T-helper 2 cell treated with Interferon-gamma antibody and Interleukin-4, amounts not matched to agents 100 ng/mL and 5 ng/mL, for 36 hours (primary cell): ENCODE results near the gene ZDHHC18. TPM values are rescaled to one million over a fixed set of nuclear protein-coding genes. Genes with fewer than 3 reads are reported as not detected.
"Not testable (repeated sequence)": the region's sequence is repeated elsewhere in the genome, so short reads cannot be mapped to it uniquely, and the experiment has no call there.

Source experiments
- intact Hi-C: fragments of 100-400 bp; cut with micrococcal nuclease; formaldehyde crosslinking; loops from one replicate; pipeline ENCODE4 v1.15.1; 2023
- total RNA-seq: library from RNA; stranded (reverse); gene quantifications from 2 replicates; pipeline ENCODE4 v1.2.3, GENCODE V29; 2022

The ZDHHC18 gene
- total RNA-seq, 1 donor from 2014 or later = 52.5 TPM

DNA sequence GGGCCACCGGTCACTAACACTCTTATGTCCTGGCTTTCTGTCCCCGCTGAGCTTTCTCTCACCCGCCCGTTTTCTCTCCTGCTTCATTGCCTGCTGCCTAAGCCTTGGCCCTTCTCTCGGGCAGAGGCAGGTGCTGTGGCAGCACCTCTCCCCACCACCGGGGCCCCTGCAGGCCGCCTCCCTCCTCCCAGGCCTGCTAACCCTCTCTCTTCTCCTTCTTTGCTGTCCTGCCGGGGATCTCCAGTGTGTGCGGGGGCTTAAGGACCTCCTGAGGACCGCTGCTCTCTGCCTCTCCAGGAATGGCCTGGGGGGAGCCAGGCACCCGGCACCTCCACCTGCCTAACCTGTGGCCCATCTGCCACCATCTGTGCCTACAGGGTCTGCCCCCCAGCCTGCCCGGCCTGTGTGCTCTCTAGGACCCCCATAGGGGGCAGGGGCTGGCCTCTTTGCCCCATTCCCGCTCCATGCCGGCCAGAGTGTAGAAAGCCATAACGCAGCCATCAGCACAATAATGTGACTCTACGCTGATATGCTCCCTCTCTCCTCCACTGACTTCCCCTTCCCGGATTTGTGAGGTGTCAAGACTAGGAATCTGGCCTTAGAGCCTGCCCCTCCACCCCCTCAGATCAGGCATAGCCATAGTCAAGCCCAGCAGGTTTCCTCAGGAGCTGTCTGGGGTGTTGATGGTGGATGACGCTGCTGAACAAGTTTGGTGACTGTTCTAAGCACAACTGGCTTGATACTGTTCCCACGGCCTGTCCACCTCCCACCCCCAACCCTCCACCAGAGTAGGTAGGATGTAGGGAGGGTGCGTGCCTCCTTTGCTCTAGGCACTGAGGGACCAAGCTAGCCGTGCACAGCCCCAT lies 30.3 kb downstream of the ZDHHC18 start:
- intact Hi-C loops = no loop called here

DNA sequence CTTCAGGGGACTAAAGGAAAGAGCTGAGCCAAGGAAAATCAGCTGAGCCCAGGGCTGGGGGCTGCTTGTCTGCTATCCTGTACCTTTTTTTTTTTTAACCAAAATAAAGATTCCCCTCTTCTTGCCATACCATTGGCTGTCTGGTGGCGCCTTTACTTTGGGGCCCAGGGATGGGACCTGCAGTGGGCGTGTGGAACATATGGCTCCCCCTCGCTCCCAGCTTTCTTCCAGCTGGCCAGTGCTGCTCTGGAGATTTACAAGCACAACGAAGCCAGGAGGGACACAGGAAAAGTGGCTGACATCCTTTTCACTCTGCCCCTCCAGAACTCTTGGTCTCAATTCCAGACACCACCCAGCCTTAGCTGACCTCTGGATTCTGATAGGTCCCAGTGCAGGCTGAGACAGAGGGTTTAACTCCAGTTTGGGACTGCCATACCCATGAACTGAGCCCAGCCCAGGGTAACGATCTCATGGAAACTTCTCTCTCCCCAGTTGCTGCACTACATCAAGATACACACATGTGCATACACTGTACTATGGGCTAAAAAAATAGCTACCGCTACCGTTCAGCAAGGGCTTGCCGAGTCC lies 31.1 kb downstream of the ZDHHC18 start:
- intact Hi-C loops = no loop called here

DNA sequence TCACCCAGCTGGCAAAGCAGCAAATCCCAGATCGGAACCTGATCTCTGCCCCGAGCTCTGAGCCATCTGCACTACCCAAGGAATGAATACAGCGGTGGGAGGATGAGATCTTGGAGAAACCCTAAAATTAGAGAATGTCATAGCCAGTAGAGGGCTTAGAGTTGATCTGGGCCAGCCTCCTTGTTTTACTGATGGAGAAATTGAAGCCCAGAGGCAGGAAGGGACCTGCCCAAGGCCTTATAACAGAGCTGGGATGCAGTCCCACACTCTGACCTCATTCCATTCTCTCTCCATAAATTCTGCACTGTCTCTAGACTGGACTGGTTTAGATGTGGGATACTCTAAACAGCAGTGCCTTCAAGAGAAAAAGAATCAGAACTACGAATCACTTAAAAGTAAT lies 31.7 kb downstream of the ZDHHC18 start:
- intact Hi-C loops = no loop called here

DNA sequence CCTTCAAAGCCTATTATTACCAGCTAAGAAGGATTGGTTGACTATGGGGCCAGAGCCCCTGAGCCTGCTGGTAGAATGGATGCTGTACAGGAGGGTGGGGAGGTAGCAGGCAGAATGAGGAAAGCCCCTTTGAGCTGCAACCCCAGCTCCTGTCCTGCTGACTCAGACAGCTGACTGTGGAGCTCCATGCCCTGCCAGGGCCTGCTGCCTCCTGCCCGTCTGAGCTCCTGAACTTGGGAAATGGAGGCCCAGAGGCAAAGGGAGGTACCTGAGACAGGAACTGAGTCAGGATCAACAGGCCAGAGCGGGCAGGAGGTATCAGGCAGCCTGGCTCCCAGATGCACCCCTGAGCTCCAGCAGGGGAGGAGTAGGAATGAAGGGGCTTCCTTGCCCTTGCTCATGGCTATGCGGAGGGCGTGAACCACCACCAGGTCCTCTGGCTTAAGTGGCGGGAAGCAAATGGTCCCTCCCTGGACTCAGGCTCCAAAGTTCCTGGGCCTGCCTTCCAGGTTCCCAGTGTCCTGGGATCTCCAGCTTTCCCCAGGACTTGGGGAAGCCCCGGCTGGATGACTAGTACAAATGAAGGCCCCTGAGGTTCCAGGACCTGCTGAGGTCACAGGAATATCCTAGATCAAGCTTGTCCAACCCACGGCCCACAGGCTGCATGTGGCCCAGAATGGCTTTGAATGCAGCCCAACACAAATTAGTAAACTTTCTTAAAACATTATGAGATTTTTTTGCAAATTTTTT lies 32.6 kb downstream of the ZDHHC18 start:
- intact Hi-C loops = no loop called here

DNA sequence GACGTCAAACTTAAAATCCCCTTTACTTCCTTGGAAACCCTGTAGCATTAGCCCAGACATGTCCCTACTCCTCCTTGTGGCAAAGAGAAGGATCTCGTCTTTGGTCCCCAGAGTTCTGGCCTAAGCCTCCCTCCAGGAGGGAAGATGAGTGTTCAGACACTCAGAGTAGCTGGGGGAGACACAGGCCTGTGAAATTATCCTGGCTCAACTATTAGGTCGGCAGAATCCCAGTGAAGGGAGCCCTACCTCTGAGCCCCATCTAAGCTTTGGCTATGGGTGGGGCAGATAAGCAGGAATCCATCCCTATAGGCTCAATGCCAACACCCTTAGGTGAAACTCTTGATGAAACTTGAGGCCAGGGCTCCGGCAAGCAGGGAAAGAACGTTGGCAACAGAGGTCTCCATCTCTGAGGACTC lies 34.8 kb downstream of the ZDHHC18 start:
- intact Hi-C loops = no loop called here

DNA sequence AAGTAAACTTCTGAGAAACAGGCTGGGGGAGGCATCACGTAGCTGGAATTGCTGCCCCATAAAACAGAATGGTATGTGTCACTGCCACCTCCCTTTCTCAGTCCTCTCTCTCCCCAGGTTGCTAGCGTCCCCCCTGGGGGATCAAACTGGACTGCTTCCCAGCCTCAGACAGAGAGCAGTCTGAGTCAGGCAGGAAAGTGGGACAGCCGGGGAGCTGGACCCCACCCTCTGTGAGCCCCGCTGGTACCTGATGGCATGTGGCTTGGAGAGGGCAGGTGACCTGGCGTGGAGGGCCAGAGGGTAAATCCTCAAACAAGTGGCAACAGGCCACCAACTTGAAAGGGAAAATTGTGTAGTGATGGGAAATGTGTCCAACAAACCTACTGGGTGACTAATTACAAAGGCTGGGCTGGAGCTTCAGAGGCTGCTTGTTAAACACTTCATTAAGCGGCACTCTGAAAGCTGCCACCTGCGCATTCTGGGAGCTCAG lies 35.4 kb downstream of the ZDHHC18 start:
- intact Hi-C loops = no loop called here

DNA sequence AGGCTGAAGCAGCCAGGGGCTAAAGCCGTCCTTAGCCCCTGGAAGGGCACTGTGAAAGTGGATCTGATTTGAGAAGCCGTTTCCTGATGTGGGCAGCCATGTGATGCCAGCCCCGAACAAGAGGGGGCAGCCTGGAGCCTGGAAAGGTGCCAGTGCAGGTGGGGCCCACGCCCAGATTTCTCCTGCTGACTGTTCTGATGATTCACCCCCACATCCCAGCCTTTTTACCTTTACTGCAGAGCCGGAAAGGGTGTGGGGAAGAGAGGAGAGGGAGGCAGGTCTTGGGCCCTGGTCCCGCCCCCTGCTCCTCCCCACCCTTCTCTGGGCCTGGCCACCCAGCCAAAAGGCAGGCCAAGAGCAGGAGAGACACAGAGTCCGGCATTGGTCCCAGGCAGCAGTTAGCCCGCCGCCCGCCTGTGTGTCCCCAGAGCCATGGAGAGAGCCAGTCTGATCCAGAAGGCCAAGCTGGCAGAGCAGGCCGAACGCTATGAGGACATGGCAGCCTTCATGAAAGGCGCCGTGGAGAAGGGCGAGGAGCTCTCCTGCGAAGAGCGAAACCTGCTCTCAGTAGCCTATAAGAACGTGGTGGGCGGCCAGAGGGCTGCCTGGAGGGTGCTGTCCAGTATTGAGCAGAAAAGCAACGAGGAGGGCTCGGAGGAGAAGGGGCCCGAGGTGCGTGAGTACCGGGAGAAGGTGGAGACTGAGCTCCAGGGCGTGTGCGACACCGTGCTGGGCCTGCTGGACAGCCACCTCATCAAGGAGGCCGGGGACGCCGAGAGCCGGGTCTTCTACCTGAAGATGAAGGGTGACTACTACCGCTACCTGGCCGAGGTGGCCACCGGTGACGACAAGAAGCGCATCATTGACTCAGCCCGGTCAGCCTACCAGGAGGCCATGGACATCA lies 36.5 kb downstream of the ZDHHC18 start, which contains the start of gene SFN:
Gene SFN (plus strand): TSS at position 369 of the 904 bp plus-strand sequence. CDS start 64 bp downstream, at position 433.
- intact Hi-C loops = no loop called here

DNA sequence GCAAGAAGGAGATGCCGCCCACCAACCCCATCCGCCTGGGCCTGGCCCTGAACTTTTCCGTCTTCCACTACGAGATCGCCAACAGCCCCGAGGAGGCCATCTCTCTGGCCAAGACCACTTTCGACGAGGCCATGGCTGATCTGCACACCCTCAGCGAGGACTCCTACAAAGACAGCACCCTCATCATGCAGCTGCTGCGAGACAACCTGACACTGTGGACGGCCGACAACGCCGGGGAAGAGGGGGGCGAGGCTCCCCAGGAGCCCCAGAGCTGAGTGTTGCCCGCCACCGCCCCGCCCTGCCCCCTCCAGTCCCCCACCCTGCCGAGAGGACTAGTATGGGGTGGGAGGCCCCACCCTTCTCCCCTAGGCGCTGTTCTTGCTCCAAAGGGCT lies 37.2 kb downstream of the ZDHHC18 start:
- intact Hi-C loops = loop anchor here (1.0 to 2.0 kb wide), 3 partner anchors 37 to 119 kb away; partner anchors contain the start of gene GPATCH3

DNA sequence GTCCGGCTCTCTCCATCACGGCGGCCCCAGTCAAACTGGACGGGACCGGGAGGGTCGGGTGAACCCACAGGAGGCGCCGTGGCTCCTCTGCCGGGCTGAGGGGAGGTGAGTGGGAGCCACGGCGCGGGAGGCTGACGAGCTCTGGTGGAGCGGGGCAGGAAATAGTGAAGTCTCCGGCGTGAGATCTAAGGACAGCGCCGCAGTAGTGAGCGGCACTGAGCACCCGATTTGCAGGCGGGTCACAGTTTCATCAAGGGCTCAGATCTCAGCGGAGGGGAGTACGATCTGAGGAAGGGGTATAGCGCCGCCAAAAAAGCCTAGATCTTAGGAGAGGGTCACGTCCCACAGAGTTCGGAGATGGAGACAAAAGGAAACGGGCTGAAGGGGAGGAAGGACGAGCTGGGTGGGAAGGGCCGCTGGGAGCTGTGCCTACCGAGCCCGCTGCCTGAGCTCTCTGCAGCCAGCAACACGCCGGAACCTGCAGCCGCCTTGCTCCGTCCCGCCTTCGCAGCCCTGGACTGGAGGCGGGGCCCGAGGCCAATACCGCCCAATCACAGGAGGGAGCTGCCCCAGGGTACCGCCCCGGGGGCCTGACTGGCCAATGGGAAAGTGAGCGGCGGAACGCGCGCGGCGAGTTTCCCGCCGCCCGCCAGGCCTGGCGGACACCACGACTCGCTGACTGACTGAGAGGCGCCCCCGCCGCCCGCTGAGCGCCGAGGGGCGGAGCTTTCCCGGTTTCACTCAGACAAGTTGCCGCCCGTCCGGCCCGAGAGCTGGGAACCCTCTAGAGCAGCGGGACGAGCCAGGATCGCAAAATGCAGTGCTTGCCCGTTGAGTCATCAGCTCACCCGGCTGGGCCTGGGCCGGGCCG lies 38.4 kb downstream of the ZDHHC18 start:
- intact Hi-C loops = loop anchor here (1.0 to 5.0 kb wide), 6 partner anchors 32 to 393 kb away; partner anchors contain the start of genes GPATCH3, HMGN2 and NUDC

DNA sequence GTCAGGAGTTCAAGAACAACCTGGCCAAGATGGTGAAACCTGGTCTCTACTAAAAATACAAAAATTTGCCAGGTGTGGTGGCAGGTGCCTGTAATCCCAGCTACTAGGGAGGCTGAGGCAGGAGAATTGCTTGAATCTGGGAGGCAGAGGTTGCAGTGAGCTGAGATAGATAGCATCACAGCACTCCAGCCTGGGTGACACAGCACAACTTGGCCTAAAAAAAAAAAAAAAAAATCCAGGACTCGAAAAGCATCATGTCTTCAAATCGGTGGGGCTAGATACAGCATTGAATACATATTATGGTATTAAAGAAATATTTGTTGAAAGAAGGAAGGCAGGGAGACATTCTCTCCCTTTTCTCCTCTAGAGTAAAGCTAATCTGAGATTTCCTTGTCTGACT lies 46.6 kb downstream of the ZDHHC18 start:
- intact Hi-C loops = not testable (repeated sequence)

DNA sequence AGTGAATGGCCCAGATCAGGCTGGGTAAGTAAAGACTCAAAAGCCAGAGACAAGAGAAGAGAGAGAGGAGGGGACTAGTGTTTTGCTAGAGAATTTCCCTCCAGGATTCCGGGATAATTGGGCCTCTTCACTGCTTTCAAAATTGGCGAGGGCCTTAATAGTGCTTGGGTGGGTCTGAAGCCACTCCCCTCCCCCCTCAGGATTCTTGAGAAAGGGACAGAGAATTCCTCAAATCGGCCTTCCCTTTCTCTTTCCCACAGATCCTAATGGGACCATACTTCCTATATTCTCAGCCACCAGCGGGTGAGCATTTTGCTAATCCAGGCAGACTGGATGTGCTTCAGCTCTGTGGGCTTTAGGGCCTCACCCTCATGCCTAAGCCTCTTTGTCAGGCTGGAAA lies 48.4 kb downstream of the ZDHHC18 start:
- intact Hi-C loops = loop anchor here (5.0 kb wide), 1 partner anchor 63 kb away; no protein-coding TSS in a partner anchor

DNA sequence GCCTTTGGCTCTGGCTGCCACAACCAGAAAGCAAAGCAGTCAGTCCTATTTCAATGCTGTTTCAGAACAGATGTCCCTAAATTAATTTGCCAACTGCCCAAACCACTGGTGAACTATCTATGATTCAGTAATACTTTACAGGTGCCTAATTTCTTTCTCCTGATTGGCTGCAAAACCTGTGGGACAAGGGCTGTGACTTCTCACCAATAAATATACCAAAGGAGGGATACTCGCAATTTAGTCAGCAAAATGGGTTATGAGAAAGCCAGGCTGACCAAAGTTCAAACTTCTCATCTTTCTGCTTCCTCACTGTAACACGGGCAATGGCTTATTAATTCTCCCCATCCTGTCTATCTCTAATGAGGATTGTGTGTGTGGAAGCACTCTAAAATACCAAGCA lies 50.8 kb downstream of the ZDHHC18 start:
- intact Hi-C loops = loop anchor here (5.0 kb wide), 1 partner anchor 65 kb away; no protein-coding TSS in a partner anchor

DNA sequence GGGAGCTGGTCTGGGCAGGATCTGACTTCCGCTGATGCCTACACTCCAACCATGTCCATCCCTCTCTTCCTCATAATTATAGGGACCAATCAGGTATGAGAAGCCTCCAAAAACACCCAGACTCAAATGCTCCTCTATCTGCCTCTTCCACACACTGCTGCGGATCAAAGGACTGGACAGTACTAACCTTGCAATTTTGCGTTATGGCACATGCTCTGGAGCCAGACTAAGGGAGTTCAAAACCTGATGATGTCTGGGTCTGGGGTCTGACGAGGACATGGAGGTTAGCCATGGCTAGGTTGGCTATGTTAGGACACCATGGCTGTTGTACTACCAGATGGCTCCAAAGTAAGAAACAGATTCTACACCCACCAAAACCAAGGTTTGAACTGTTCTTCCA lies 53.3 kb downstream of the ZDHHC18 start:
- intact Hi-C loops = loop anchor here (5.0 kb wide), 1 partner anchor 67 kb away; no protein-coding TSS in a partner anchor

DNA sequence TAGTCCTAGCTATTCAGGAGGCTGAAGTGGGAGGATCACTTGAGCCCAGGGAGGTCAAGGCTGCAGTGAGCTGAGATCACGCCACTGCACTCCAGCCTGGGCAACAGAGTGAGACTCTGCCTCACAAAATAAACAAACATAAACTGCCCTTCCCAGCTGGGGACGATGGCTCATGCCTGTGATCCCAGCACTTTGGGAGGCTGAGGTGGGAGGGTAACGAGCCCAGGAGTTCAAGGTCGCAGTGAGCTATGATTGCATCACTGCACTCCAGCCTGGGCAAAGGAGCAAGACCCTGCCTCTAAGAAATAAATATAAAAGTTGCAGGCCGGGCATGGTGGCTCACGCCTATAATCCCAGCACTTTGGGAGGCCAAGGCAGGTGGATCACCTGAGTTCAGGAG lies 55.1 kb downstream of the ZDHHC18 start:
- intact Hi-C loops = not testable (repeated sequence)

DNA sequence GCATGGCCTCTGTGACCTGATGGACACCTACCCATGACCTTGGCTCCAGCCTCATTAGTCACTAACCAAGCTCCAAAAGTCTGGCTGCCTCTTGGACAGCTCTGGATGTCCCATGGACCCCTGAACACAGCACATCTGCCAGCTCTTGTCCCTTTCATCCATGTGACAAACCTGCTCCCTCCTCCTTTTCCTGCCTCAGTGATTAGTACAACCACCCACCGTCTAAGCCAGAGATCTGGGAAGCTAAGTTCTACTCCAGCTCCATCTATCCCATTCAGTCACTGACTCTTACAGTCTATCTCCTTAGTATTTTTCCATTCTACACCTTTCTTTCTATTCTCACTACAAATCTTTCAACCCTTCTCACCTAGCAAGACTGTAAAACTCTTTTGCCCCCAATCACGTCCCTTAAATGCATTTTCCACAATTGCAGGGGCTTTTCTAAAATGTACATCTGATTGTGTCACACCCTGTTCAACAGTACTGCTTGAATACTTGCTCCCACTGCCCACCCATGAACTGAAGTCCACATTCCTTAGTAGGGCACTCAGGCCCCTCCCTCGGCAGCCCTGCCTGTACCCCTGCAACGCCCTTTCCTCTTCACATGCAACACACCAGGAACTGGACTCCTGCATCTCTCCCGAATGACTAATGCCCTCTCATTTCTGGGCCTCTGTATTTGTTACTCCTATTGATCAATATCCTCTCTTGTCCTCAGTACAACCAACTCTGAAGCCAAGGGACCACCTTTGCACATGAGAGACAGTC lies 56.4 kb downstream of the ZDHHC18 start:
- intact Hi-C loops = no loop called here

DNA sequence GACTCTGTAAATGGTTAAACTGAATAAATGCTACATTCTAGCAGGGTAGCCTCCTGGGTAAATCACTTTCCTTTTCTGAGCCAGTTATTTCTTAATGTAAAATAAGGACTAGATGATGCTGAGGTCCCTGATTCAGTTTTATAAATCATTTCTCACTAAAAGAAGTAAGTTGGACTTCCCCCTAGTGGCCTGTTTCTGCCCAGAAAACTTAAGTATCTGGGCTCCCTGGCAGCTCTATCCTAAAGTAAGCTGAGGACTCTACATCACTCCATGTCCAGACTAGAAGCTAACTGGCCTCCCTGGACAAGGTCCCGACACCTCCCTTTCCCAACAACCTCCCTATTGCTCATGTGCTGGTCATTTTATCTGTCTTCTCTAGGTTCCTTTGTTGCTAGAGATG lies 60.6 kb downstream of the ZDHHC18 start:
- intact Hi-C loops = no loop called here

DNA sequence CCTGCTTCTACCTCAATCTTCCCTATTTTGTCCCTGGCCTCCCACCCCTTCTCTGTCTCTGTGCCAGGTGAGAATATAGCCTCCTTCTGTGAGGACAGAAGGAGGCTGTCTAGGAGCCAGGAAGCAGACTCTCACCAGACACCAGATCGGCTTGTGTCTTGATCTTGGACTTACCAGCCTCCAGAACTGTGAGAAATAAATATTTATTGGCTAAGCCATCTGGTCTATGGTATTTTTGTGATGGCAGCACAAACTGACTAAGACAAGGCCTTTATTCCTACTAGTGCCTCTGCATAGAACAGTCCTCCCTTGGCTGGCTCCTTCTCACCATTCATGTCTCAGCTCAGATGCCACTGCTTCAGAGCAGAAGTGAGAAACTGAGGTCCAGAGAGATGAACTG lies 61.7 kb downstream of the ZDHHC18 start:
- intact Hi-C loops = no loop called here

DNA sequence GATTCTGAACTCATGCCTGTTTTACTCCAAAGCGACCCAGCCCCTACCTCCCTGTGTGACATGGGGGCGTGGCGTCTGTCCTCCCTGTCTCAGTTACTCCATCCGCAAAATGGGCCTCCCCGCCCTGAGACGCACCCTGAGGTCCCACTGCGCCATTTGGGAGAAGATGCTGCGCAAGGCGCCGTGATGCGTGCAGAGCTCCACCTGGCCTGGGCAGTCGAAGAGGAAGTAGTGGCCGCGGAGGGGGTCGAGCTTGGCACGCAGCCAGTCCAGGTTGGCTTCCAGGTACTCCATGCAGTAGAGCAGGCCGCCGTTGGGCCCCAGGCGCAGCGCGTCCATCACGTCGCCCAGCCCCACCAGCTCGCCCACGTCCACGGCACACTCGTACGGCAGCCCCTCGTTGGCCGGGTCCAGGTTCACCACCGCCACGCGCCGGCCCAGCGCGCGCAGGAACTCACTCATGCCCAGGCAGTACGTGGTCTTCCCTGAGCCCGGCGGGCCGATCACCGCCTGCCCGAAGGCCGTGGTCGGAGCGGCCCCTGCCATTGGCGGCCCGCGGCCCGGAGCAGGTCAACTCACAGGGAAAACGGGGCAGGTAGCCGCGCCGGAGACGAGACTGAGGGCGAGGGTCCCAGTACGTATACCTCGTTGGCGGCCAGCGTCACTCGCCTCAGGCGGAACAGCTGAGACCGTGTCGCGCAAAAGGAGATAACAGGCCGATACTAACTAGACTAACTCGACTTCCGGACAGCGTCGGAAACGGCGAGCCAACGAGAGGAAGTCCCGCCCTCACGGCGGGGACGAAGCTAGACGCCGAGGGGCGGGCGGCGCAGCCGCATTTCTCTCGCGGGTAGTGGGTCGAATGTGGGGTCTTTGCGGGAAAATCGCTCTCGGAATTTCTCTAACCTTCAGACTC lies 63.3 kb downstream of the ZDHHC18 start, which contains the start of gene GPN2:
Gene GPN2 (minus strand): TSS at position 733 of the 916 bp plus-strand sequence. CDS start 187 bp downstream, at position 546.
- intact Hi-C loops = no loop called here
